ENCODE data around the gene ATP1B3. TPM values are rescaled to one million over a fixed set of nuclear protein-coding genes. Genes with fewer than 3 reads are reported as not detected.

The ATP1B3 gene
- polyA plus RNA-seq, 1 donor (not counting 4 experiments of a cell fraction or from before 2014, with no cell fraction given) = 345 TPM

DNA sequence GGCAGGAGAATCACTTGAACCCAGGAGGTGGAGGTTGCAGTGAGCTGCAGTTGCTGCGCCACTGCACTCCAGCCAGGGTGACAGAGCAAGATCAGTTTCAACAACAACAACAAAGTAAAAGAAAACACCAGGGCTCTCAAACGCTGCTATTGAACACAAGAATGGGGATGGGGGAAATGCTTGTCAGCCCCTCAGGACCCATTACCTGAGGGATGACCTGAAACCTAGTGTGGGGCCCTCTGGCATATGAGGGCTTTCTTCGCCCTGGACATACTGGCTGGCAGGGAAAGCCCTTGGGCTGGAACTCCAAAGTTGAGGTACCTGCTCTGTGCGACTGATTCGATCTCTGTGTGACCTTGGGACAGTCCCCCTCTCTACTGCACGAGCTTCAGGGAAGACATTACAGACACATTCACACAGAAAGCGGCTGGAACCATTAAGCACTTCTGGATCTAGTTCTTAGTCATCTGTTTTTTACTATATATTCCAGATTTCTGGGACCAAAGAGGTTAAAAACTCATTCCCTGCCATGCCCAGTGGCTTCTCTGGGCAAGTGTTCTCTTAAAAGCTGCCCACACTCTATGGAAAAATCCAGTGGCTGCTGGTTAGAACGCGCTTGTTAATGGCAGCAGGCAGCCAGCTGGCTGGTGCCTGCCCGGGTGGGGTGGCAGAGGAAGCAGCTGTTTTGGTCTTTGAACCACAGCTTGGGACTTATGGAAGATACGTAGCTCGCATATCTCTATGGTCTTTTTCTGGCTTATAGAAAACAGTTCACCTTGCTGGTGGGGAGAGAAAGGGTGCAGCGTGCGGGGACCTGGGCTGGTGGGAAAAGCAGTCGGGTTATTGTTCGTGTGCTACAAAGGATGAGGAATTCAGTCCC, 57.2 kb downstream of the ATP1B3 start:
- Histone ChIP-seq H3K9me1 (ENCODE audit: control insufficient read depth, extremely low read depth, insufficient read depth, low read length) (no peaks in the 10 kb centered on the region), H3K4me1 (ENCODE audit: control insufficient read depth, extremely low read depth, insufficient read depth, low read length) (peaks cover 14% of the 10 kb centered on the region), H3K79me2 (ENCODE audit: control insufficient read depth, insufficient read depth, low read length) (no peaks in the 10 kb centered on the region), H4K20me1 (ENCODE audit: control insufficient read depth, extremely low read depth, insufficient read depth, low read length) (no peaks in the 10 kb centered on the region), H3K4me2 (ENCODE audit: control insufficient read depth, extremely low read depth, insufficient read depth, low read depth, low read length) (no peak overlapping the region), H3K9ac (ENCODE audit: control insufficient read depth, extremely low read depth, insufficient read depth, low read length) (no peak overlapping the region), H3K27ac (ENCODE audit: control insufficient read depth, insufficient read depth, low read length) (no peak overlapping the region), H3K4me3 (ENCODE audit: control insufficient read depth in 2 of 3, extremely low read depth in 1 of 3, insufficient read depth in 2 of 3, low read depth in 1 of 3, low read length in 3 of 3) (no peak overlapping the region), H3K36me3 (ENCODE audit: control insufficient read depth in 2 of 2, extremely low read depth in 1 of 2, insufficient read depth in 2 of 2, low read length in 2 of 2) (no peaks in the 10 kb centered on the region), H3K9me3 (ENCODE audit: control insufficient read depth, low read depth, low read length) (no peaks in the 10 kb centered on the region), H2AFZ (ENCODE audit: control insufficient read depth, low read length) (no peak overlapping the region), H3K27me3 (ENCODE audit: control insufficient read depth, extremely low read depth, insufficient read depth, low read length) (no peaks in the 10 kb centered on the region)
- dilution Hi-C loops (cut with MboI; ENCODE audit: extremely low pct_ligation_motif_present, low sequenced_read_pairs) = no loop called here
- FAIRE-seq (no peak), DNase-seq (ENCODE audit: low read depth, low spot score) (no peak)
- TF ChIP-seq, protein P1, sequence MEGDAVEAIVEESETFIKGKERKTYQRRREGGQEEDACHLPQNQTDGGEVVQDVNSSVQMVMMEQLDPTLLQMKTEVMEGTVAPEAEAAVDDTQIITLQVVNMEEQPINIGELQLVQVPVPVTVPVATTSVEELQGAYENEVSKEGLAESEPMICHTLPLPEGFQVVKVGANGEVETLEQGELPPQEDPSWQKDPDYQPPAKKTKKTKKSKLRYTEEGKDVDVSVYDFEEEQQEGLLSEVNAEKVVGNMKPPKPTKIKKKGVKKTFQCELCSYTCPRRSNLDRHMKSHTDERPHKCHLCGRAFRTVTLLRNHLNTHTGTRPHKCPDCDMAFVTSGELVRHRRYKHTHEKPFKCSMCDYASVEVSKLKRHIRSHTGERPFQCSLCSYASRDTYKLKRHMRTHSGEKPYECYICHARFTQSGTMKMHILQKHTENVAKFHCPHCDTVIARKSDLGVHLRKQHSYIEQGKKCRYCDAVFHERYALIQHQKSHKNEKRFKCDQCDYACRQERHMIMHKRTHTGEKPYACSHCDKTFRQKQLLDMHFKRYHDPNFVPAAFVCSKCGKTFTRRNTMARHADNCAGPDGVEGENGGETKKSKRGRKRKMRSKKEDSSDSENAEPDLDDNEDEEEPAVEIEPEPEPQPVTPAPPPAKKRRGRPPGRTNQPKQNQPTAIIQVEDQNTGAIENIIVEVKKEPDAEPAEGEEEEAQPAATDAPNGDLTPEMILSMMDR (optimal IDR thresholded peaks at IDR 0.05 in 1 of 3, IDR thresholded peaks at IDR 0.05 in 1 of 3, conservative IDR thresholded peaks at IDR 0.05 in 1 of 3; ENCODE audit: extremely low read depth in 1 of 3, insufficient read depth in 2 of 3, low read length in 3 of 3) = no peak
- no peak for TF ChIP-seq EZH2 (IDR thresholded peaks at IDR 0.05; ENCODE audit: low read length)

GRCh38 chr3:141934354-141934753, 57.9 kb downstream of the ATP1B3 start:
- H3K4me1 ChIP-seq (ENCODE audit: control insufficient read depth, extremely low read depth, insufficient read depth, low read length) = peaks cover 21% of the 10 kb centered on the region
- no peak overlapping the region for H3K27ac ChIP-seq (ENCODE audit: control insufficient read depth, insufficient read depth, low read length)
- no peaks in the 10 kb centered on the region for H3K27me3 ChIP-seq (ENCODE audit: control insufficient read depth, extremely low read depth, insufficient read depth, low read length)
- no peaks in the 10 kb centered on the region for H3K9me1 ChIP-seq (ENCODE audit: control insufficient read depth, extremely low read depth, insufficient read depth, low read length)
- no peak overlapping the region for H3K4me2 ChIP-seq (ENCODE audit: control insufficient read depth, extremely low read depth, insufficient read depth, low read depth, low read length)
- H3K79me2 ChIP-seq (ENCODE audit: control insufficient read depth, insufficient read depth, low read length) = no peaks in the 10 kb centered on the region
- DNase-seq (ENCODE audit: low read depth, low spot score) (no peak), FAIRE-seq (no peak)
- H3K4me3 ChIP-seq (ENCODE audit: control insufficient read depth in 2 of 3, extremely low read depth in 1 of 3, insufficient read depth in 2 of 3, low read depth in 1 of 3, low read length in 3 of 3) = no peak overlapping the region
- H2AFZ ChIP-seq (ENCODE audit: control insufficient read depth, low read length) = no peak overlapping the region
- H3K9me3 ChIP-seq (ENCODE audit: control insufficient read depth, low read depth, low read length) = no peaks in the 10 kb centered on the region
- H3K36me3 ChIP-seq (ENCODE audit: control insufficient read depth in 2 of 2, extremely low read depth in 1 of 2, insufficient read depth in 2 of 2, low read length in 2 of 2) = no peaks in the 10 kb centered on the region
- dilution Hi-C loops (cut with MboI; ENCODE audit: extremely low pct_ligation_motif_present, low sequenced_read_pairs) = no loop called here
- TF ChIP-seq EZH2 (IDR thresholded peaks at IDR 0.05; ENCODE audit: low read length) = no peak
- TF ChIP-seq, protein P1 (optimal IDR thresholded peaks at IDR 0.05 in 1 of 3, IDR thresholded peaks at IDR 0.05 in 1 of 3, conservative IDR thresholded peaks at IDR 0.05 in 1 of 3; ENCODE audit: extremely low read depth in 1 of 3, insufficient read depth in 2 of 3, low read length in 3 of 3) = no peak
- no peaks in the 10 kb centered on the region for H4K20me1 ChIP-seq (ENCODE audit: control insufficient read depth, extremely low read depth, insufficient read depth, low read length)
- H3K9ac ChIP-seq (ENCODE audit: control insufficient read depth, extremely low read depth, insufficient read depth, low read length) = no peak overlapping the region

Measured in keratinocyte (primary cell).